Parathyroid adenoma (tissue), 2 donors: Measurements from ENCODE around the gene CHN1.

Experiments
- H2AFZ ChIP-seq: fragments of 300-600 bp; sonication (generic); one replicate; pipeline ENCODE4 v1.7.0; 2017; ENCODE audit warnings: antibody characterized with exemption, mild to moderate bottlenecking
- H3K27ac ChIP-seq: fragments of 300-600 bp; sonication (generic); one replicate; pipeline ENCODE4 v1.7.0; 2017
- H3K27me3 ChIP-seq: fragments of 300-600 bp; sonication (generic); one replicate; pipeline ENCODE4 v1.7.0; 2017; ENCODE audit warnings: low read length; ENCODE audit not compliant: control insufficient read depth, insufficient read depth
- H3K36me3 ChIP-seq: fragments of 300-600 bp; sonication (generic); one replicate; pipeline ENCODE4 v1.7.0; 2017; ENCODE audit warnings: low read length; ENCODE audit not compliant: control insufficient read depth, insufficient read depth
- H3K4me1 ChIP-seq: fragments of 300-600 bp; sonication (generic); one replicate; pipeline ENCODE4 v1.7.0; 2017; ENCODE audit warnings: control low read depth
- H3K4me2 ChIP-seq: fragments of 300-600 bp; sonication (generic); one replicate; pipeline ENCODE4 v1.7.0; 2017; ENCODE audit warnings: low read length
- H3K4me3 ChIP-seq: fragments of 300-600 bp; sonication (generic); one replicate; pipeline ENCODE4 v1.7.0; 2017; ENCODE audit warnings: low read depth, low read length
- H3K79me2 ChIP-seq: fragments of 300-600 bp; sonication (generic); one replicate; pipeline ENCODE4 v1.7.0; 2017; ENCODE audit warnings: control low read depth
- H3K9ac ChIP-seq: fragments of 300-600 bp; sonication (generic); one replicate; pipeline ENCODE4 v1.7.0; 2017; ENCODE audit warnings: mild to moderate bottlenecking
- H3K9me3 ChIP-seq: fragments of 300-600 bp; sonication (generic); one replicate; pipeline ENCODE4 v1.7.0; 2017; ENCODE audit warnings: low read length; ENCODE audit not compliant: control insufficient read depth
- CTCF ChIP-seq: fragments of 300-600 bp; sonication (generic); IDR thresholded peaks from one replicate; pipeline ENCODE4 v1.7.0; 2017; ENCODE audit warnings: antibody characterized with exemption, mild to moderate bottlenecking
- donor health status: primary hyperparathyroidism.

Gene CHN1

GRCh38 chr2:174833737-174834136 is 171.4 kb downstream of the CHN1 start:
- no peak overlapping the region for H3K4me2 ChIP-seq
- H3K27me3 ChIP-seq, result no peaks in the 10 kb centered on the region
- peaks cover 30% of the 10 kb centered on the region for H3K79me2 ChIP-seq
- H3K27ac ChIP-seq, result no peak overlapping the region
- no peak for TF ChIP-seq CTCF
- H3K4me1 ChIP-seq, result peaks cover 16% of the 10 kb centered on the region
- H3K4me3 ChIP-seq, result no peak overlapping the region
- no peak overlapping the region for H3K9ac ChIP-seq
- no peaks in the 10 kb centered on the region for H3K36me3 ChIP-seq
- no peaks in the 10 kb centered on the region for H3K9me3 ChIP-seq
- no peak overlapping the region for H2AFZ ChIP-seq

DNA sequence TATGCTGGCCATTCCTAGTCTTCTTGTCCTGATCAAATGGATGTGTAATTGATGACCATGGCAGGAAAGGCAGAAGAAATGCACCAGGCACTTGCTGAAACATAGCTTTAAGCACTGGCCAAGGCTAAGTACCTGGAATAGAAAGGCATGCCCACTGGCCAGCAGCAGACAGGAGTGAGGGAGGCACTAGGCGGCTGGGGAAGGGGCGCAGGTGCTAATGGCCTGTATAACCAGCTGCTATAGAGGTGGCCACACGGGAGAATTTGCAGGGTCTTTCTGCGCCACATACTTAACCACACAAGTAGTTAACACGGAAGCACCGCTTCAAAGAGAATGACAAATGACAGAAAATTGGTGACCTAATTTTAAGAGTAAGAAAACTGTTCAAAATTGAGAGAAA is 174.6 kb downstream of the CHN1 start:
- Histone ChIP-seq H3K27me3 (no peaks in the 10 kb centered on the region), H3K9ac (no peak overlapping the region), H3K4me3 (no peak overlapping the region), H3K4me1 (peaks cover 22% of the 10 kb centered on the region), H3K36me3 (no peaks in the 10 kb centered on the region), H2AFZ (no peak overlapping the region), H3K4me2 (no peak overlapping the region), H3K9me3 (no peaks in the 10 kb centered on the region), H3K27ac (no peak overlapping the region), H3K79me2 (peaks cover 8% of the 10 kb centered on the region)
- no peak for TF ChIP-seq CTCF

GRCh38 chr2:174829550-174829949 is 175.6 kb downstream of the CHN1 start:
- no peaks in the 10 kb centered on the region for H3K27me3 ChIP-seq
- no peak for TF ChIP-seq CTCF
- H3K4me1 ChIP-seq, result peaks cover 22% of the 10 kb centered on the region
- no peaks in the 10 kb centered on the region for H3K36me3 ChIP-seq
- no peak overlapping the region for H3K27ac ChIP-seq
- no peak overlapping the region for H3K4me2 ChIP-seq
- no peak overlapping the region for H3K4me3 ChIP-seq
- H3K9me3 ChIP-seq, result no peaks in the 10 kb centered on the region
- H3K9ac ChIP-seq, result no peak overlapping the region
- no peak overlapping the region for H2AFZ ChIP-seq
- peaks cover 4% of the 10 kb centered on the region for H3K79me2 ChIP-seq

DNA sequence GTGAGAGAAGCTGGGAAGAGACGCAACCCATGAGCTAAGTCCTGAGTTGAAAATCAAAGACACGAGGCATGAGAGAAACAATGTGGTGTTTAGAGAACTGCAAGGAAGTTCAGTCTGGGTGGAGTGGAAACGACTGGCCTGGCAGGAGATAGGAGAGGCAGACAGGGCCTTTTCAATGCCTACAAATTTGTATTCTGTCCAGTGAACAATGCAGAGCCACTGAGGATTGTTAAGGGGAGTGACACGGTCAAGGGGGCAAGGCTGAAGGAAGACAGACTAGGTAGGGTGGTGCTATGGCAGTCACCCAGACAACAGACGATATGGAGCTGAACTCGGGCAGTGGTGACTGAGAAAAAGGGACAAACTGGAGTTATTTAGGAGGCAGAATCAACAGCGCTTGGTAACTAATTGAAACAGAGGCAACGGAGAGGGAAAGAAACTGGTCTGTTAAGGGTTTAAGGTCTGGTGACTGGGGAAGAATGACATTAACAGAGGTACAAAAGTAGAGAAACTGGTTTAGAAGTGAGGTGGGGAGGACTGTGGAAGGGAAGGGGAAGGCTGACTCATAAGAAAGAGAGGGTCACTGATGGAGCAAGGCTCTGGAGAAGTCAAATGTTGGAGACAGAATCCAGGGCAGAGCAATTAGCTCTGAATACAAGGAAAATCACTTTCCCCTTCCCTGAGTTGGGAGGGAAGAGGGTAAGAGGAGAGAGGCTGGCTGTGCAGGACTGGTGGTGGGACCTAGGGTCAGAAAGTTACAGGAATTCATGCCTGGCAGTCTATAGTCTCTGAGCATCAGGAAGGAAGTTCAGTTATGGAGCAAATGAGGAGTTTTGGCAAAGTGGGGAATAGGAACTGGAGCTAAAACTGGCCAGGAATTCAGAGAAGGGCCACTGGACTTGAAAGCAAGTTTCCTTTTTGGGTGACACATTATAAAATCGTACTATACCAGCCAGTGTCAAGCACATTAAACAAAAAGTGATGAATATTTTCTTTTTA is 177.5 kb downstream of the CHN1 start:
- H2AFZ ChIP-seq, result peak overlapping the region; percentile 76
- no peaks in the 10 kb centered on the region for H3K79me2 ChIP-seq
- no peak for TF ChIP-seq CTCF
- H3K4me1 ChIP-seq, result peaks cover 25% of the 10 kb centered on the region
- no peaks in the 10 kb centered on the region for H3K27me3 ChIP-seq
- peak overlapping the region; percentile 81 for H3K27ac ChIP-seq
- no peak overlapping the region for H3K4me3 ChIP-seq
- no peak overlapping the region for H3K4me2 ChIP-seq
- no peaks in the 10 kb centered on the region for H3K9me3 ChIP-seq
- no peak overlapping the region for H3K9ac ChIP-seq
- no peaks in the 10 kb centered on the region for H3K36me3 ChIP-seq
